ENCODE data around the gene RIPPLY2. TPM values are rescaled to one million over a fixed set of nuclear protein-coding genes. Genes with fewer than 3 reads are reported as not detected.
A peak's percentile ranks its signal among the peaks of the same experiment; 100 is the strongest.

The RIPPLY2 gene
- polyA plus RNA-seq, 1 of the 3 experiments (the other 2 are of a cell fraction), result 0.33 TPM

DNA sequence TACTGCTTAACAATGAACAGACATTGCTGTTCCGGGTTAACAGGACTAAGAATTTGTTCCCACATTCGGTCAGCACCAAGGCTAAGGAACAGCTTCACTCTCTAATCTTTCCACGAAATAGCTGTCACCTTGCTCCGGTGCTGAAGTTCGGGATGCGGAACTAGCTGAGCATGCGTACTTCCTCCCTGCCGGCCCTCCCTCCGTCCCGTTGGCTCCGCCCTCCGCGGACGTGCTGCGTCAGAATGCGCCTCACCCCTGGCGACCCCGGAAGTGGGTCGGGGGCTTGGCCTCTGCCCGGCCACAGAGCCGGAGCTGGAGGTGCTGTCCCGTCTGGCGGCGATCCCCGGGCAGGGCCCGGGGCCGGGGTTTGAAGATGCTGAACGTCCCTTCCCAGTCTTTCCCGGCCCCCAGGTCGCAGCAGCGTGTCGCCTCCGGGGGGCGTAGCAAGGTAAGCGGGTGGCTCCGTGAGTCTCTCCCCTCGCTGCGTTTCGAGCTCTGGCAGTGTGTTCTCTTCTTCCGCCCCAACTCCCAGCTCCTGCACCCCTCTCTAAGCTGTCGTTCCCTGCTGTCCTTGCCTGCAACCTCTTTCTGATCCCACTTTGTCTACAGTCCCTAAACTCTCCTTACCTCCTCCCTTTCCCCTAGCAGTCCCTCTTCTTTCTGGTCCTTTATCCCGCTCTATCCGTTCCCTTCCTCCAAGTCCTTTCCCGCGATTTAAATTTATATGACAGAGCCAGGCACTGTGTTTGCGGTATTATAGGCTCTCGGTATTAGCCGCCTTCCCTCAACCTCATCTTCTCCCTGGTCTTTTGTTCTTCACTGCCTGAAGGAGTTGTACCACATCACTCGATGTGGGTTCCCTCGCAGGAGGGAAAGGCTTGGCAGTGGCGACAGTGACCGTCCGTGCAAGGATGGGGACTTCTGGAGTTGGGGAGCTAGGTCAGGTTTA, 6.5 kb downstream of the RIPPLY2 start, which contains the start of gene CYB5R4:
Gene CYB5R4, plus strand, starts transcription at position 280 of the 949 bp plus-strand sequence. Its CDS starts 94 bp downstream, at position 374.
- H2AFZ ChIP-seq (ENCODE audit: low read depth), result peak within 1 kb of the TSS; percentile 89
- no peaks in the 10 kb centered on the region for H3F3A ChIP-seq (replicated peaks; ENCODE audit: insufficient read depth)
- peak within 1 kb of the TSS; percentile 88 for H3K4me2 ChIP-seq
- peak within 1 kb of the TSS; percentile 68 for H3K9ac ChIP-seq
- H3K27me3 ChIP-seq (ENCODE audit: insufficient read depth), result peaks cover 4% of the 10 kb centered on the region
- 1% methylated on average over 32 of the region's 53 CpGs for WGBS (ENCODE audit: low lambda C conversion rate)
- TF ChIP-seq RAD21 (IDR thresholded peaks at IDR 0.05; ENCODE audit: low read length) (no peak), RCOR1 (IDR thresholded peaks at IDR 0.05; ENCODE audit: low read length) (peak; percentile 72), RXRA (IDR thresholded peaks at IDR 0.05; ENCODE audit: borderline replicate concordance, low read depth) (no peak), GATA2 (CRISPR knock-in tag; IDR thresholded peaks at IDR 0.05) (no peak), NRF1 (IDR thresholded peaks at IDR 0.05; ENCODE audit: low read depth, low read length) (peak; percentile 85), YY1 (IDR thresholded peaks at IDR 0.05; ENCODE audit: low read depth) (no peak), FOXJ3 (CRISPR knock-in tag; IDR thresholded peaks at IDR 0.05) (no peak), ELF1 (IDR thresholded peaks at IDR 0.05) (peak; percentile 97), SMC3 (IDR thresholded peaks at IDR 0.05; ENCODE audit: low read depth, low read length) (no peak), JUND (IDR thresholded peaks at IDR 0.05) (no peak), SIN3A (IDR thresholded peaks at IDR 0.05; ENCODE audit: borderline replicate concordance, low read depth, low read length) (peak; percentile 99), POLR2AphosphoS5 (IDR thresholded peaks at IDR 0.05; ENCODE audit: low read depth, low read length) (peak; percentile 92), MXI1 (IDR thresholded peaks at IDR 0.05; ENCODE audit: low read depth, low read length) (peak; percentile 63; the same call in 1 of the 2 replicates), GABPA (IDR thresholded peaks at IDR 0.05; ENCODE audit: low read depth) (peak; percentile 54; the same call in 1 of the 2 replicates), TAF1 (IDR thresholded peaks at IDR 0.05; ENCODE audit: borderline replicate concordance, low read depth, low read length) (peak; percentile 70), RFX5 (IDR thresholded peaks at IDR 0.05; ENCODE audit: low read length) (no peak)
- TF ChIP-seq, protein P1, sequence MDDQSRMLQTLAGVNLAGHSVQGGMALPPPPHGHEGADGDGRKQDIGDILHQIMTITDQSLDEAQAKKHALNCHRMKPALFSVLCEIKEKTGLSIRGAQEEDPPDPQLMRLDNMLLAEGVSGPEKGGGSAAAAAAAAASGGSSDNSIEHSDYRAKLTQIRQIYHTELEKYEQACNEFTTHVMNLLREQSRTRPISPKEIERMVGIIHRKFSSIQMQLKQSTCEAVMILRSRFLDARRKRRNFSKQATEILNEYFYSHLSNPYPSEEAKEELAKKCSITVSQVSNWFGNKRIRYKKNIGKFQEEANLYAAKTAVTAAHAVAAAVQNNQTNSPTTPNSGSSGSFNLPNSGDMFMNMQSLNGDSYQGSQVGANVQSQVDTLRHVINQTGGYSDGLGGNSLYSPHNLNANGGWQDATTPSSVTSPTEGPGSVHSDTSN (IDR thresholded peaks at IDR 0.05), result no peak; the same call in 1 of the 2 replicates
- TF ChIP-seq, protein P2, sequence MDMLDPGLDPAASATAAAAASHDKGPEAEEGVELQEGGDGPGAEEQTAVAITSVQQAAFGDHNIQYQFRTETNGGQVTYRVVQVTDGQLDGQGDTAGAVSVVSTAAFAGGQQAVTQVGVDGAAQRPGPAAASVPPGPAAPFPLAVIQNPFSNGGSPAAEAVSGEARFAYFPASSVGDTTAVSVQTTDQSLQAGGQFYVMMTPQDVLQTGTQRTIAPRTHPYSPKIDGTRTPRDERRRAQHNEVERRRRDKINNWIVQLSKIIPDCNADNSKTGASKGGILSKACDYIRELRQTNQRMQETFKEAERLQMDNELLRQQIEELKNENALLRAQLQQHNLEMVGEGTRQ (IDR thresholded peaks at IDR 0.05; ENCODE audit: borderline replicate concordance, low read depth, low read length), result no peak
- TF ChIP-seq, protein P3, sequence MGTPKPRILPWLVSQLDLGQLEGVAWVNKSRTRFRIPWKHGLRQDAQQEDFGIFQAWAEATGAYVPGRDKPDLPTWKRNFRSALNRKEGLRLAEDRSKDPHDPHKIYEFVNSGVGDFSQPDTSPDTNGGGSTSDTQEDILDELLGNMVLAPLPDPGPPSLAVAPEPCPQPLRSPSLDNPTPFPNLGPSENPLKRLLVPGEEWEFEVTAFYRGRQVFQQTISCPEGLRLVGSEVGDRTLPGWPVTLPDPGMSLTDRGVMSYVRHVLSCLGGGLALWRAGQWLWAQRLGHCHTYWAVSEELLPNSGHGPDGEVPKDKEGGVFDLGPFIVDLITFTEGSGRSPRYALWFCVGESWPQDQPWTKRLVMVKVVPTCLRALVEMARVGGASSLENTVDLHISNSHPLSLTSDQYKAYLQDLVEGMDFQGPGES (IDR thresholded peaks at IDR 0.05; ENCODE audit: low read depth, low read length), result no peak
- TF ChIP-seq, protein P4, sequence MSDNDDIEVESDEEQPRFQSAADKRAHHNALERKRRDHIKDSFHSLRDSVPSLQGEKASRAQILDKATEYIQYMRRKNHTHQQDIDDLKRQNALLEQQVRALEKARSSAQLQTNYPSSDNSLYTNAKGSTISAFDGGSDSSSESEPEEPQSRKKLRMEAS (IDR thresholded peaks at IDR 0.05; ENCODE audit: low read depth), result peak; percentile 79; the same call in 1 of the 2 replicates
- TF ChIP-seq, protein P5, sequence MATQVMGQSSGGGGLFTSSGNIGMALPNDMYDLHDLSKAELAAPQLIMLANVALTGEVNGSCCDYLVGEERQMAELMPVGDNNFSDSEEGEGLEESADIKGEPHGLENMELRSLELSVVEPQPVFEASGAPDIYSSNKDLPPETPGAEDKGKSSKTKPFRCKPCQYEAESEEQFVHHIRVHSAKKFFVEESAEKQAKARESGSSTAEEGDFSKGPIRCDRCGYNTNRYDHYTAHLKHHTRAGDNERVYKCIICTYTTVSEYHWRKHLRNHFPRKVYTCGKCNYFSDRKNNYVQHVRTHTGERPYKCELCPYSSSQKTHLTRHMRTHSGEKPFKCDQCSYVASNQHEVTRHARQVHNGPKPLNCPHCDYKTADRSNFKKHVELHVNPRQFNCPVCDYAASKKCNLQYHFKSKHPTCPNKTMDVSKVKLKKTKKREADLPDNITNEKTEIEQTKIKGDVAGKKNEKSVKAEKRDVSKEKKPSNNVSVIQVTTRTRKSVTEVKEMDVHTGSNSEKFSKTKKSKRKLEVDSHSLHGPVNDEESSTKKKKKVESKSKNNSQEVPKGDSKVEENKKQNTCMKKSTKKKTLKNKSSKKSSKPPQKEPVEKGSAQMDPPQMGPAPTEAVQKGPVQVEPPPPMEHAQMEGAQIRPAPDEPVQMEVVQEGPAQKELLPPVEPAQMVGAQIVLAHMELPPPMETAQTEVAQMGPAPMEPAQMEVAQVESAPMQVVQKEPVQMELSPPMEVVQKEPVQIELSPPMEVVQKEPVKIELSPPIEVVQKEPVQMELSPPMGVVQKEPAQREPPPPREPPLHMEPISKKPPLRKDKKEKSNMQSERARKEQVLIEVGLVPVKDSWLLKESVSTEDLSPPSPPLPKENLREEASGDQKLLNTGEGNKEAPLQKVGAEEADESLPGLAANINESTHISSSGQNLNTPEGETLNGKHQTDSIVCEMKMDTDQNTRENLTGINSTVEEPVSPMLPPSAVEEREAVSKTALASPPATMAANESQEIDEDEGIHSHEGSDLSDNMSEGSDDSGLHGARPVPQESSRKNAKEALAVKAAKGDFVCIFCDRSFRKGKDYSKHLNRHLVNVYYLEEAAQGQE (IDR thresholded peaks at IDR 0.05; ENCODE audit: low read depth, low read length), result peak; percentile 100
- TF ChIP-seq, protein P6, sequence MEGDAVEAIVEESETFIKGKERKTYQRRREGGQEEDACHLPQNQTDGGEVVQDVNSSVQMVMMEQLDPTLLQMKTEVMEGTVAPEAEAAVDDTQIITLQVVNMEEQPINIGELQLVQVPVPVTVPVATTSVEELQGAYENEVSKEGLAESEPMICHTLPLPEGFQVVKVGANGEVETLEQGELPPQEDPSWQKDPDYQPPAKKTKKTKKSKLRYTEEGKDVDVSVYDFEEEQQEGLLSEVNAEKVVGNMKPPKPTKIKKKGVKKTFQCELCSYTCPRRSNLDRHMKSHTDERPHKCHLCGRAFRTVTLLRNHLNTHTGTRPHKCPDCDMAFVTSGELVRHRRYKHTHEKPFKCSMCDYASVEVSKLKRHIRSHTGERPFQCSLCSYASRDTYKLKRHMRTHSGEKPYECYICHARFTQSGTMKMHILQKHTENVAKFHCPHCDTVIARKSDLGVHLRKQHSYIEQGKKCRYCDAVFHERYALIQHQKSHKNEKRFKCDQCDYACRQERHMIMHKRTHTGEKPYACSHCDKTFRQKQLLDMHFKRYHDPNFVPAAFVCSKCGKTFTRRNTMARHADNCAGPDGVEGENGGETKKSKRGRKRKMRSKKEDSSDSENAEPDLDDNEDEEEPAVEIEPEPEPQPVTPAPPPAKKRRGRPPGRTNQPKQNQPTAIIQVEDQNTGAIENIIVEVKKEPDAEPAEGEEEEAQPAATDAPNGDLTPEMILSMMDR (IDR thresholded peaks at IDR 0.05), result peak; percentile 59
- H3K9me2 ChIP-seq, result no peaks in the 10 kb centered on the region
- H3K36me3 ChIP-seq (replicated peaks in 1 of 2; ENCODE audit: control insufficient read depth in 1 of 2, insufficient read depth in 2 of 2, low read length in 1 of 2), result peaks cover 5 to 8% of the 10 kb centered on the region in 2 experiments
- DNase-seq, result peak; percentile 96
- peak within 1 kb of the TSS; percentile 57 to 74; a peak in 3 of 4 replicates for H3K27ac ChIP-seq (ENCODE audit: low read depth in 2 of 2, low read length in 1 of 2)
- peaks cover 6% of the 10 kb centered on the region; the same call in 1 of the 2 replicates for H4K20me1 ChIP-seq (ENCODE audit: insufficient read depth)
- CTCF ChIA-PET, result interaction anchor here (0.6 to 2.2 kb wide), 11 partner anchors 20 to 638 kb away, joined by 3 to 8 read pairs (median 3); partner anchors contain the start of gene CEP162
- H3K79me2 ChIP-seq (ENCODE audit: insufficient read depth), result peaks cover 31% of the 10 kb centered on the region
- peaks cover 4 to 16% of the 10 kb centered on the region in 2 experiments; a peak in 3 of 4 replicates for H3K4me1 ChIP-seq (ENCODE audit: control insufficient read depth in 1 of 2, insufficient read depth in 2 of 2, low read depth in 1 of 2, low read length in 1 of 2)
- no peaks in the 10 kb centered on the region for H3K9me3 ChIP-seq
- H3K4me3 ChIP-seq (ENCODE audit: low read depth in 2 of 2, low read length in 1 of 2), result peak within 1 kb of the TSS; percentile 69 to 85
- POLR2A ChIA-PET, result interaction anchor here (0.9 to 1.4 kb wide), 4 partner anchors 13 to 244 kb away, joined by 3 to 6 read pairs (median 4); partner anchors contain the start of gene SNAP91
